GM12878 (cell line): ENCODE results near the gene YKT6. TPM values are rescaled to one million over a fixed set of nuclear protein-coding genes. Genes with fewer than 3 reads are reported as not detected.

ENCODE experiments used
- ATAC-seq: fragments of 200-7000 bp; cut with Tn5 transposase; 3 replicates; pipeline ENCODE4 v1.9.1; 2020; ENCODE audit warnings: mild to moderate bottlenecking, moderate library complexity
- BruUV-seq: library from RNA; stranded (reverse); fragments of 400-500 nt; replicated peaks from 2 replicates; lab custom pipeline; 2021; lab: Mats Ljungman, UMichigan
- CTCF ChIA-PET: fragments of 300-600 bp; sonication (Branson Sonifier 250); formaldehyde crosslinking; extraction: SDS; loops from one replicate; lab custom pipeline; 2021; ENCODE audit warnings: inconsistent platforms; lab: Yijun Ruan, JAX
- POLR2A ChIA-PET: fragments of 350-600 bp; formaldehyde crosslinking; extraction: SDS; loops from one replicate; lab custom pipeline; 2021; ENCODE audit warnings: inconsistent platforms; lab: Charles Lee
- RAD21 ChIA-PET: fragments of 300-600 bp; sonication (Branson Sonifier 250); formaldehyde crosslinking; loops from one replicate; lab custom pipeline; 2023; ENCODE audit warnings: antibody characterized with exemption; ENCODE audit not compliant: unreplicated experiment; lab: Charles Lee
- SMC1A ChIA-PET: fragments of 300-600 bp; sonication (Branson Sonifier 250); formaldehyde crosslinking; loops from one replicate; lab custom pipeline; 2023; ENCODE audit not compliant: unreplicated experiment, uncharacterized antibody; lab: Charles Lee
- DNase-seq: peaks from one replicate; pipeline ENCODE4 v3.0.0-alpha.2; 2011; ENCODE audit warnings: low read depth, low spot score
- FAIRE-seq: peaks from 3 replicates; lab custom pipeline; 2011; peaks lifted over from hg19 to GRCh38; lab: Jason Lieb, UNC
- H2AFZ ChIP-seq: 2 replicates; pipeline ENCODE4 v1.6.0; 2011; ENCODE audit warnings: low read depth, low read length, control low read depth; ENCODE audit not compliant: control insufficient read depth
- H3K27ac ChIP-seq: 2 replicates; pipeline ENCODE4 v1.5.1; 2011; ENCODE audit warnings: control low read depth; ENCODE audit not compliant: control insufficient read depth, insufficient read depth
- H3K27me3 ChIP-seq, 2 experiments: replicated peaks in 1 of 2; 2 replicates each; pipeline versions ENCODE4 v1.6.0 to v1.6.1; 2011; ENCODE audit warnings: low read length in 1 of 2; ENCODE audit not compliant: control insufficient read depth in 2 of 2, insufficient read depth in 2 of 2
- H3K36me3 ChIP-seq, 2 experiments: 2 replicates each; pipeline ENCODE4 v1.5.1; 2011; ENCODE audit warnings: low read length in 1 of 2; ENCODE audit not compliant: control insufficient read depth in 2 of 2, insufficient read depth in 2 of 2
- H3K4me1 ChIP-seq: 2 replicates; pipeline ENCODE4 v1.6.1; 2011; ENCODE audit warnings: mild to moderate bottlenecking, low read length, moderate library complexity, mixed read lengths; ENCODE audit not compliant: control insufficient read depth, insufficient read depth
- H3K4me2 ChIP-seq: 2 replicates; pipeline ENCODE4 v1.6.0; 2011; ENCODE audit warnings: control low read depth; ENCODE audit not compliant: control insufficient read depth, insufficient read depth
- H3K4me3 ChIP-seq: fragments of 200-600 bp; sonication (generic); 2 replicates; pipeline ENCODE4 v1.5.1; 2016
- H3K79me2 ChIP-seq: 2 replicates; pipeline ENCODE4 v1.6.0; 2011; ENCODE audit warnings: low read length; ENCODE audit not compliant: control insufficient read depth, insufficient read depth
- H3K9ac ChIP-seq: 2 replicates; pipeline ENCODE4 v1.8.0; 2011; ENCODE audit warnings: low read length, control low read depth, mixed read lengths; ENCODE audit not compliant: control insufficient read depth, insufficient read depth
- H3K9me3 ChIP-seq: replicated peaks from 3 replicates; pipeline ENCODE4 v1.5.1; 2011; ENCODE audit warnings: mild to moderate bottlenecking, low read length; ENCODE audit not compliant: control insufficient read depth, insufficient read depth
- H4K20me1 ChIP-seq: 2 replicates; pipeline ENCODE4 v1.6.0; 2011; ENCODE audit not compliant: control insufficient read depth, insufficient read depth
- BRCA1 ChIP-seq: IDR thresholded peaks from 2 replicates; pipeline ENCODE4 v1.6.1; 2011; ENCODE audit warnings: low read depth, low read length, improper control_type of control experiment
- CBFB ChIP-seq: IDR thresholded peaks from 2 replicates; pipeline ENCODE4 v1.6.1; 2016; ENCODE audit warnings: antibody characterized with exemption, low read depth
- CTCF ChIP-seq, 3 experiments: IDR thresholded peaks in 2 of 3; conservative IDR thresholded peaks in 1 of 3; 2 replicates each; pipeline ENCODE4 v1.5.1; 2011; ENCODE audit warnings: low read depth in 3 of 3, low read length in 3 of 3, mild to moderate bottlenecking in 3 of 3, control low read depth in 2 of 3, moderate library complexity in 2 of 3, inconsistent platforms in 1 of 3, mixed read lengths in 1 of 3; ENCODE audit not compliant: control insufficient read depth in 2 of 3, insufficient read depth in 1 of 3; ENCODE audit errors: extremely low read depth in 1 of 3
- MTA2 ChIP-seq: fragments of 450-650 bp; IDR thresholded peaks from 2 replicates; pipeline ENCODE4 v1.6.1; 2016; ENCODE audit warnings: low read depth, mild to moderate bottlenecking, moderate library complexity
- NR2C2 ChIP-seq: IDR thresholded peaks from 2 replicates; pipeline ENCODE4 v1.6.1; 2011; ENCODE audit warnings: borderline replicate concordance, low read depth; ENCODE audit not compliant: control insufficient read depth, insufficient read length
- NRF1 ChIP-seq: conservative IDR thresholded peaks from 2 replicates; pipeline ENCODE4 v1.6.1; 2011; ENCODE audit warnings: mild to moderate bottlenecking, low read depth, low read length, improper control_type of control experiment
- SUPT20H ChIP-seq: IDR thresholded peaks from 2 replicates; pipeline ENCODE4 v1.6.1; 2011; ENCODE audit warnings: low read depth, mild to moderate bottlenecking, low read length, moderate library complexity, borderline replicate concordance; ENCODE audit not compliant: control insufficient read depth
- ZBTB11 ChIP-seq: fragments of 450-650 bp; formaldehyde crosslinking; IDR thresholded peaks from 2 replicates; pipeline ENCODE4 v1.5.0; 2022; ENCODE audit warnings: mild to moderate bottlenecking, missing genetic modification characterization
- ZNF622 ChIP-seq: fragments of 450-650 bp; IDR thresholded peaks from 2 replicates; pipeline ENCODE4 v1.6.1; 2017; ENCODE audit warnings: mild to moderate bottlenecking, inconsistent platforms
- WGBS: methylation state at CpG from one replicate; pipeline ENCODE4 v1.1.6; 2016; ENCODE audit warnings: low lambda C conversion rate; ENCODE audit not compliant: insufficient replicate concordance, insufficient coverage; ENCODE audit errors: missing lambda C conversion rate; 5-methylcytosine and 5-hydroxymethylcytosine counted together
- in situ Hi-C: fragments of 300-500 bp; cut with MboI; formaldehyde crosslinking; loops from 9 replicates; pipeline ENCODE4 v1.14.3; 2018; ENCODE audit warnings: mixed read lengths
- intact Hi-C: fragments of 100-400 bp; cut with micrococcal nuclease; formaldehyde crosslinking; loops from one replicate; pipeline ENCODE4 v1.14.2; 2022; ENCODE audit not compliant: unreplicated experiment
- polyA plus RNA-seq, 11 experiments: library from polyadenylated mRNA; depleted of rRNA in 4 of 11; unstranded in 6 of 11; stranded (reverse) in 5 of 11; fragments of >200 nt; fragmentation: Nextera tagmentation in 4 of 11; fragmentation: Illumina TruSeq in 1 of 11; extraction: Ambion mirVana in 4 of 11; extraction: Trizol in 1 of 11; gene quantifications; 1 replicate in 1 of 11; 2 replicates in 10 of 11; pipeline versions ENCODE4 v1.2.1 to v1.2.3, GENCODE V29; 2011 to 2016; ENCODE audit warnings: inconsistent platforms in 2 of 11, missing spikeins in 2 of 11, low read depth in 1 of 11
- total RNA-seq, 4 experiments: library from RNA; depleted of rRNA in 3 of 4; stranded (reverse); fragments of >200 nt in 3 of 4; fragmentation: Illumina TruSeq in 1 of 4; extraction: Trizol in 1 of 4; gene quantifications; 2 replicates each; pipeline versions ENCODE4 v1.2.1 to v1.2.3, GENCODE V29; 2013 to 2021

The YKT6 gene
- total and polyA plus RNA-seq, 10 of the 15 experiments (the other 5 are each of a cell fraction or from before 2014, with no cell fraction given) = 1.7 to 95.2 (median 70.5) TPM

- BruUV-seq = no TSS peak
- Histone ChIP-seq H4K20me1 (no peaks in the 10 kb centered on the region), H2AFZ (0 out of 2 replicates have a peak overlapping the region, but pooled peaks have one; percentile 43), H3K36me3 (no peaks in the 10 kb centered on the region), H3K4me1 (peaks cover 28% of the 10 kb centered on the region), H3K4me3 (no peak overlapping the region), H3K27me3 (no peaks in the 10 kb centered on the region), H3K9ac (no peak overlapping the region), H3K27ac (peak overlapping the region; percentile 13; the same call in 1 of the 2 replicates), H3K9me3 (no peaks in the 10 kb centered on the region), H3K79me2 (no peaks in the 10 kb centered on the region), H3K4me2 (no peak overlapping the region)
- ChIA-PET RAD21 (interaction anchor here (0.7 to 1.9 kb wide), 9 partner anchors 9 to 202 kb away, joined by 3 to 13 read pairs (median 4); no protein-coding TSS in a partner anchor), CTCF (interaction anchor here (0.6 to 2.1 kb wide), 11 partner anchors 9 to 217 kb away, joined by 3 to 10 read pairs (median 5); no protein-coding TSS in a partner anchor), POLR2A (interaction anchor here (0.6 to 1.8 kb wide), 6 partner anchors 19 to 590 kb away, joined by 3 to 9 read pairs (median 4); no protein-coding TSS in a partner anchor), SMC1A (interaction anchor here (0.8 to 1.9 kb wide), 7 partner anchors 17 to 306 kb away, joined by 3 to 12 read pairs (median 3); no protein-coding TSS in a partner anchor)
- ATAC-seq (no peak), DNase-seq (no peak), FAIRE-seq (no peak)
- intact Hi-C loops = no loop called here
- 92% methylated on average over 14 of the region's 14 CpGs for WGBS
- in situ Hi-C loops = no loop called here
- TF ChIP-seq MTA2 = no peak
- TF ChIP-seq NRF1 = no peak
- TF ChIP-seq ZBTB11 (CRISPR knock-in tag) = no peak
- no peak for TF ChIP-seq NR2C2
- TF ChIP-seq BRCA1 = no peak
- no peak for TF ChIP-seq SUPT20H
- TF ChIP-seq ZNF622 = no peak
- no peak for TF ChIP-seq CBFB
- TF ChIP-seq CTCF (IDR thresholded peaks at IDR 0.05 in 2 of 3, conservative IDR thresholded peaks at IDR 0.05 in 1 of 3; ENCODE audit: control insufficient read depth in 2 of 3, extremely low read depth in 1 of 3, insufficient read depth in 1 of 3, low read depth in 3 of 3, low read length in 3 of 3) = no peak
Observed at GRCh38 chr7:44258865-44259546, 58.2 kb downstream of the YKT6 start.
